ENCODE data around the gene MKLN1. TPM values are rescaled to one million over a fixed set of nuclear protein-coding genes. Genes with fewer than 3 reads are reported as not detected.

MKLN1 gene
- polyA plus RNA-seq, 1 donor from 2014 or later, result 15.9 TPM

- H3K27me3 ChIP-seq (ENCODE audit: insufficient read depth, low read depth, low read length), result no peaks in the 10 kb centered on the region
- H2AFZ ChIP-seq (ENCODE audit: low read depth, low read length), result no peak overlapping the region
- no peak for TF ChIP-seq REST (IDR thresholded peaks at IDR 0.05; ENCODE audit: borderline replicate concordance)
- TF ChIP-seq EP300 (conservative IDR thresholded peaks at IDR 0.05; ENCODE audit: poor library complexity, severe bottlenecking), result no peak
- TF ChIP-seq TAF1 (IDR thresholded peaks at IDR 0.05; ENCODE audit: low read depth), result no peak
- H3K27ac ChIP-seq (ENCODE audit: low read length), result no peak overlapping the region
- H3F3A ChIP-seq (ENCODE audit: insufficient read depth, low read length, poor library complexity, severe bottlenecking), result no peaks in the 10 kb centered on the region
- H3K79me2 ChIP-seq (replicated peaks; ENCODE audit: insufficient read depth, low read length), result peaks cover 45% of the 10 kb centered on the region
- H3K9ac ChIP-seq (ENCODE audit: low read length), result no peak overlapping the region
- no peak overlapping the region for H3K4me3 ChIP-seq (ENCODE audit: low read length)
- no peaks in the 10 kb centered on the region for H3K36me3 ChIP-seq (ENCODE audit: insufficient read depth, low read length)
- H4K20me1 ChIP-seq (ENCODE audit: insufficient read depth), result no peaks in the 10 kb centered on the region
- no peaks in the 10 kb centered on the region for H3K9me3 ChIP-seq (ENCODE audit: low read length)
- H3K4me2 ChIP-seq (ENCODE audit: low read length), result no peak overlapping the region
- H3K9me2 ChIP-seq (ENCODE audit: insufficient read depth, low read length), result no peaks in the 10 kb centered on the region
These were observed 47.1 kb downstream of the MKLN1 start for GRCh38 chr7:131374821-131375220.

GRCh38 chr7:131381069-131381838, 53.6 kb downstream of the MKLN1 start:
- Histone ChIP-seq H3K4me2 (ENCODE audit: low read length) (no peak overlapping the region), H4K20me1 (ENCODE audit: insufficient read depth) (no peaks in the 10 kb centered on the region), H2AFZ (ENCODE audit: low read depth, low read length) (no peak overlapping the region), H3F3A (ENCODE audit: insufficient read depth, low read length, poor library complexity, severe bottlenecking) (no peaks in the 10 kb centered on the region), H3K4me3 (ENCODE audit: low read length) (no peak overlapping the region), H3K36me3 (ENCODE audit: insufficient read depth, low read length) (no peaks in the 10 kb centered on the region), H3K9me2 (ENCODE audit: insufficient read depth, low read length) (no peaks in the 10 kb centered on the region), H3K9me3 (ENCODE audit: low read length) (no peaks in the 10 kb centered on the region), H3K9ac (ENCODE audit: low read length) (no peak overlapping the region), H3K27ac (ENCODE audit: low read length) (no peak overlapping the region), H3K27me3 (ENCODE audit: insufficient read depth, low read depth, low read length) (no peaks in the 10 kb centered on the region), H3K79me2 (replicated peaks; ENCODE audit: insufficient read depth, low read length) (peaks cover 13% of the 10 kb centered on the region)
- TF ChIP-seq EP300 (conservative IDR thresholded peaks at IDR 0.05; ENCODE audit: poor library complexity, severe bottlenecking), result peak; percentile 40
- no peak for TF ChIP-seq RAD21 (conservative IDR thresholded peaks at IDR 0.05)
- peak; percentile 61 for TF ChIP-seq POLR2AphosphoS5 (IDR thresholded peaks at IDR 0.05)

- H3K9me3 ChIP-seq (ENCODE audit: low read length), result no peaks in the 10 kb centered on the region
- H3F3A ChIP-seq (ENCODE audit: insufficient read depth, low read length, poor library complexity, severe bottlenecking), result no peaks in the 10 kb centered on the region
- no peak overlapping the region for H3K4me2 ChIP-seq (ENCODE audit: low read length)
- no peaks in the 10 kb centered on the region for H3K9me2 ChIP-seq (ENCODE audit: insufficient read depth, low read length)
- no peaks in the 10 kb centered on the region for H4K20me1 ChIP-seq (ENCODE audit: insufficient read depth)
- no peak overlapping the region for H3K4me3 ChIP-seq (ENCODE audit: low read length)
- H2AFZ ChIP-seq (ENCODE audit: low read depth, low read length), result no peak overlapping the region
- no peaks in the 10 kb centered on the region for H3K27me3 ChIP-seq (ENCODE audit: insufficient read depth, low read depth, low read length)
- no peaks in the 10 kb centered on the region for H3K36me3 ChIP-seq (ENCODE audit: insufficient read depth, low read length)
- H3K9ac ChIP-seq (ENCODE audit: low read length), result no peak overlapping the region
- no peak overlapping the region for H3K27ac ChIP-seq (ENCODE audit: low read length)
- TF ChIP-seq SMC3 (conservative IDR thresholded peaks at IDR 0.05; ENCODE audit: poor library complexity), result no peak
- TF ChIP-seq MXI1 (conservative IDR thresholded peaks at IDR 0.05; ENCODE audit: poor library complexity, severe bottlenecking), result no peak
- no peak for TF ChIP-seq EZH2 (IDR thresholded peaks at IDR 0.05; ENCODE audit: borderline replicate concordance, insufficient read depth, low read length, poor library complexity, severe bottlenecking)
- TF ChIP-seq POLR2AphosphoS5 (IDR thresholded peaks at IDR 0.05), result no peak
- no peak for TF ChIP-seq REST (IDR thresholded peaks at IDR 0.05; ENCODE audit: borderline replicate concordance)
- TF ChIP-seq CTCF (IDR thresholded peaks at IDR 0.05; ENCODE audit: poor library complexity, severe bottlenecking), result no peak
- no peak for TF ChIP-seq TAF1 (IDR thresholded peaks at IDR 0.05; ENCODE audit: low read depth)
- H3K79me2 ChIP-seq (replicated peaks; ENCODE audit: insufficient read depth, low read length), result peaks cover 12% of the 10 kb centered on the region
These were observed 56.0 kb downstream of the MKLN1 start for GRCh38 chr7:131383417-131384285.
